GM19438 (cell line): ENCODE measurements around the gene SMYD3.
"Not testable (repeated sequence)": the region's sequence is repeated elsewhere in the genome, so short reads cannot be mapped to it uniquely, and the experiment has no call there.

ENCODE experiments used
- ATAC-seq: cut with Tn5 transposase; IDR thresholded peaks from one replicate; pipeline ENCODE4 v1.9.1; 2021; ENCODE audit warnings: low read depth; ENCODE audit not compliant: unreplicated experiment

SMYD3 gene

DNA sequence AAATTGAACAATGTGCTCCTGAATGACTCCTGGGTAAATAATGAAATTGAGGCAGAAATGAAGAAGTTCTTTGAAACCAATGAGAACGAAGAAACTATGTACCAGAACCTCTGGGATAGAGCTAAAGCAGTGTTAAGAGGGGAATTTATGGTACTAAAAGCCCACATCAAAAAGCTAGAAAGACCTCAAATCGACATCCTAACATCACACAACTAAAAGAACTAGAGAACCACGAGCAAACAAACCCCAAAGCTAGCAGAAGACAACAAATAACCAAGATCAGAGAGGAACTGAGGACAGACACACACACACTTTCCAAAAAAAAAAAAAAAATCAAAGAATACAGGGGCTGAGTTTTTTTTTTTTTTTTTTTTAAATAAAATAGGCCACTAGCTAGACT is 564.2 kb downstream of the SMYD3 start:
- no peak for ATAC-seq

DNA sequence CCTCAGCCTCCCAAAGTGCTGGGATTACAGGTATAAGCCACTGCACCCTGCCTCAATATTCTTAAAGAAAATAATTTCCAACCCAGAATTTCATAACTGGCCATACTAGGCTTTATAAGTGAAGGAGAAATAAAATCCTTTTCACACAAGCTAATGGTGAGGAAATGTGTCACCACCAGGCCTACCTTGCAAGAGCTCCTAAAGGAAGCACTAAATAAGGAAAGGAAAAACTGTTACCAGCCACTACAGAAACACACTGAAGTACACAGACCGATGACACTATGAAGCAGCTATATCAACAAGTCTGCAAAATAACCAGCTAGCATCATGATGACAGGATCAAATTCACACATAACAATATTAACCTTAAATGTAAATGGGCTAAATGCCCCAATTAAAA is 565.3 kb downstream of the SMYD3 start:
- ATAC-seq: not testable (repeated sequence)

DNA sequence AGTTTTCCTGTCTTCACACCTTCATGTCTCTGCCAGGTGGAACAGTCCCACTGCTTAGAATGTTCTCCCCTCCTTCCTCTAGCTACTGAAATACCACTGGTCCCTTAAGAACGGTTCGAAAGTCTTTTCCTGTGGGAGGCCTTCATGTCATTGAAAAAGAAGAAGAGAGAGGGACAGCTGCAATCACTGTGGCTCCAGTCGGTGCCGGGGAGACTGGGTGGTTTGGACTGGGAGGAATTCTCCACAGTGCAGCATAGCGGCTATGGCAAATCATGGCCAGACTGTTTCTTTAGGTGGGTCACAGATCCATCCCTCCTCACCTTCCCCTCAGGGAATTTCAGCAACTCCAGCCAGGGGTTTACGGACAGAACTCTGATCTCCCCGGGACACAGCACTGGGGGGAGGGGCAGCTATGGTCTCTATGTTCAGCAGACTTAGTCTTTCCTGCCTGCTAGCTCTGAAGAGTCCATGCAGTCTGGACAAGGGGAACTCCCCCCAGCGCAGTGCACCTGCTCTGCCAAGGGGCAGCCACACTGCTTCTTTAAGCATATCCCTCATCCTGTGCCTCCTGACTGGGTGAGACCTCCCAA is 567.2 kb downstream of the SMYD3 start:
- no peak for ATAC-seq

DNA sequence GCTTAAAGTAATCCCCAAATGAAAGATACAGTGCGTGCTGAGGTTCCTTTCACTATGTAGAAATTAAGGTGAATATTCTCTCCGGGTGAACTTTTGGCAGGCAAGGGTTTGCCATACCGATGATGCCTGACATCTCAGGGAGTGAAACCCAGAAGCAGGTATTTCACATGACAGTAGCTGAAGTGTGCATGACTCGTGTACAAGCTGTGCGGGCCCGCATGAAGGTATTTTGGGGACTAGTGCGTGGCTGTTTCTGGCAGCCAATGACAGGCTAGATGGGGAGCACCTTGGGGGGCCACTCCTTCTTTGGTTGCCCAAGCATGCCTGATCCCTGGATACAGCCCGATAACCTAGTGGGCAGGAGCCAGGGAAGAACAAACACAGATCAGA is 569.0 kb downstream of the SMYD3 start:
- ATAC-seq: no peak

DNA sequence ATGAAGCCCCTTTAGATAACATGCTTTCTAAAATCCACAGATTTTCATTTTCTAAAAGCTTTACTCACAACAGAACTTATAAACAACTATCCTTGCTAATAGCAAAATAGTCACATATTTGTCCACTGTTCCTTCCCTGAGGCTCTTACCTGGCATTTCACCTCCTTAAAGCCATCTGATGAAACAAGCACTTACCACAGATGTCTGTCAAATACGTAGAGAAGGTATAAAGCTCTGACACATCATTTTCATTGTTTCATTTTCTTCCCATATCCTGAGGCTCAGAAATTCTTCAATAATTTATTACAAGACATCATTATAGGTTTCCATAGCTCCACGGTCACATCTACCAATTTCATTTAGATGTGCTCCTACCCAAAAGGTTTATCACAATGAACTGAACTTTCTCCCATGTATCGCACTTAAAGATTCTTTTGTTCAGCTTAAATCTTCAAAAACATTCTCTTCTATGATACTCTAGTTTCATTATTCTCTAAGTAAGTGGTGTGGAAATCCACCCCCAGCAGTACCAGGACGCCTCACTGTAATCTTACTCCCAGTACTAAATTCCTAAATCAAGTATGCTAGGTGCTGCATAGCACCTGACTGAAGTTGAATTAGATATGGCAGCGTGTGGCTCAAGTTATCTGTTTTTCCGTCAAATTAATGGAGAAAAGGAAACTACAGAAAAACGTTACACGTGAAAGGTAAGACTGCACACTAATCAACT is 569.6 kb downstream of the SMYD3 start:
- no peak for ATAC-seq

DNA sequence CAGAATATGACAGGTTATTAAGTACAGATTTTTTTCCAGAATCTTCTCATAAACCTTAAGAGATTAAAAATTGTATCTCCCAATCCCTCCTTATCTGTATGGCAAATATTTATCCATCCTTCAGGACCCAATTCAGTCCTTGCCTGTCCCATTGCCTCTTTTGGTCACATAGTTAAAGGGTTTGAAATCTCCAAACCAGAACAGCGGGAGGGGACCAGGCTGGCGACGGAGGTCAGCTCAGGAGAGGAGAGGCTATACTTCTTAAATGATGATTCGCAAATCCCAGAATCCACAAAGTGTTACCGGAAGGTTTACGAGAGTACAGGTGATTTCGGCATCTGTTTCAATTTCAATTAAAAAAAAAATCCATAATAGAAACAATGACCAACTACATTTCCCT is 572.7 kb downstream of the SMYD3 start:
- ATAC-seq: no peak

DNA sequence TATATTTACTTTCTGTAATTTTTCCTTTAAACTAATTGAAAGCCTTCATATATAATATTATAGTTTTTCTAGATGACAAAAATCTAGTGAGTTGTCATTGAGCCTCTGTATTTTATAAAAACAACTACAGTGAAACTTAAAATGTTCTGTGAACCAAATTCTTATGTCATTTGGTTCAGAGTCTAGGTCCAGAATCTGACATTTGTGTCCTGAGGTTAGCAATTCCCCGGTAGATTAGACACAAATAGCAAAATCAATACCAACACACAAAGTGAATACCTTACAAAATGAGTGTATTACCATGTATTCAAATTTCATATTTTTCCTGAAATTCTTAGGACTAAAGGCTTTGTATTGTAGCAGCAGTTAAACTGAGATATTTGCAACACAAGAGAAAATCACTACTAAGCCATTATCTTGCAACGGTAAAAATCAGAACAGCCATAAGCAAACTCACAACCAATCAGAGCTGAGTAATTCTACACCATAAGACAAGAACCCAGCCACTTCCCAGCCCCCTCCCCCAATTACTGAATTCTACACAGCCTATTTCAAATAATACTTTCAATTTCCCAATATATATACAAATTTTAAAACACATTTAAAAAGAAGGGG is 573.5 kb downstream of the SMYD3 start:
- ATAC-seq: no peak

DNA sequence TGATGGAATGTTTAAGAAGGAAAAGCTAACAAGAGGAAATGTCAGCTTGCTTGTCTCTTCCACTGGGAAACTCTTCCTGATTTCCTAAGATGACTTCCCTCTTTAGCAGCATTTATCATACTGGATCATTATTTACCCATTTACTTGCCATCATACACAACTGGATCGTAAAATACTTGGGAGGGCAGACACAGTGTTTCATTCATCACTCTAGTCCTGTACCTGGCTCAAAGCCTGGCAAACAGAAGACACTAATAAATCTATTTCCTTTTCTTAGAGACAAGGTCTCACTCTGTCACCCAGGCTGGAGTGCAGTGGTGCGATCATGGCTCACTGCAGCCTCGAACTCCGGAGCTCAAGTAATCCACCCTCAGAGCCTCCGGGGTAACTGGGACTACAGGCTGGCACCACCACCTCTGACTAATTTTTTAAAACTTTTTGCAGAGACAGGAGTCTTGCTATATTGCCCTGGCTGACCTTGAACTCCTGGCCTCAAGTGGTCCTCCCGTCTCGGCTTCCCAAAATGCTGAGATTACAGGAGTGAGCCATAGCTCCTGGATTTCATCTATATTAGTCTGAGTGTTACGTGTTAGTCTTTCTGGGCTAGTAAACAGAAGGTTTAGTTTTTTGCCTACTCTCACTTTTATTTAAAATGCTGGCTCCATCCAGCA is 574.6 kb downstream of the SMYD3 start:
- no peak for ATAC-seq

DNA sequence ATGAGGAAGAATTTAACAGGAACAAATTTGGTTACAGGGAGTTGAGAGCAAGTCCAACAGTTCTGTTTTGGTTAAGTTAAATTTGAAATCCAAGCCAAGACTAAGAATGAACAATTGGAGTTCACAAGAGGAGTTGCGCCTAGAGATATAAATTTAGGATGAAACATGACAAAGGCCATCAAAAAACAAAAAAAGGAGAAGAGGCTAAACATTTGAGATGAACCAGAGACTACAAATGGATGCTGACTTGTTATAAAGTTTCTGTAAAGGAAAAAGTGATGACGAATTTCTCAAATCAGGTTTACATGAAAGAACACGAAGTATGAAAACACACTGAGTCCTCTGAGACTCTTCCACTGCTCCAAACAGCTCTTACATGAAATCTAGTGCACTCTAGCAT is 575.6 kb downstream of the SMYD3 start:
- ATAC-seq: no peak

DNA sequence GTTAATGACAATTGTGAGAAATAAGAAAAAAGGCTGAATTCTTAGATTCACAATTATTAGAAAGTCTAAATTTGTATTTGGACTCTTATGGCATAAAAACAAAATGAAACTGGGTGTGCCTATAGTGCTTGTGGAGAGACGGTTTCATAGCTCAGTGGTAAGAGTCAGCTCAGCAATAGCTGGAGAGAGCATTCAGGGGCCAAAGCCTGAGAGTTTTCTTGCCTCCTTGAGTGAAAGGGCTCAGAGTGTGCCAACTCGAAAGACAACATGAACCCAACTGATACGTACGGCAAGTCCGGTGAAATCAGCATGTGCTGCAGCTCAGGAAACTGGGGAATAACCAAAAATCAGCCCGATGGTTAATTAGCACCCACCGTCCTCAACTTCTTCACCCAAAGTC is 577.9 kb downstream of the SMYD3 start:
- no peak for ATAC-seq

DNA sequence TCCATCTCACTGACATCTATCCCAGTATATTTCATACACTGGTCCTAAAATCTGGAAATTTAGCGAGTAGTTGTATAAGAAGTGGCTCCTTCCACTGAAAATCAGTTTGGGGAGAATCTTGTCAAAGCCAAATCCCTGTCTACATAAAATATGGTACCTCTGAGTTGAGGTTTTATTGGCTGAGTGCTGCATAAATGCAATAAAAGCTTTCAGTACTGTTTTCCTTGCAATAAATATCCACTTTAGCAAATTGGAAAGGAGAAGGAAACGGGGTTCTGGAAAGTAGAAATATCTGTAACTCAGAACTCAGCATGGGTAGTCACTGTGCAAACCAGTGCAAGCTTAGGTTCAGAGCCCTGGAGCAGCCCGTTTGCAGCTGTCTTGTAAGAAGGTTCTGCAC is 580.2 kb downstream of the SMYD3 start:
- ATAC-seq: no peak

DNA sequence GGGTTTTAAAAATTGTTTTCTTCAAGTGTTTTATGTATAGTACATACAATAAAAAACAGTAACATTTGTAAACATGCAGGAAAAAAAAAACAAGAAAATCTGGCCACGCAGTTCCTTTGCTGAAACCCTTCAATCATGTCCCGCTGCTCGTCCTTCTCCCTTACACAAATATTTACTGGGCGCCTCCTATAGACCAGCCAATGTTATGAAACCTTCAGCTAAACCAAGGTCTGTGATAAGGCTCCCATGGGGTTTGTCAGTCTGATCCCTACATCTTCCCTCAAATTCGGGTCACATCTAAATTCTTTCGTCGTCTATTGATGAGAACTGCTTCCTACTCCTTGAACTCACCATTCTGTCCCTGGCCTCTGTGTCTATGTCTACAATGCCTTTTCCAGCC is 583.9 kb downstream of the SMYD3 start:
- ATAC-seq: no peak

DNA sequence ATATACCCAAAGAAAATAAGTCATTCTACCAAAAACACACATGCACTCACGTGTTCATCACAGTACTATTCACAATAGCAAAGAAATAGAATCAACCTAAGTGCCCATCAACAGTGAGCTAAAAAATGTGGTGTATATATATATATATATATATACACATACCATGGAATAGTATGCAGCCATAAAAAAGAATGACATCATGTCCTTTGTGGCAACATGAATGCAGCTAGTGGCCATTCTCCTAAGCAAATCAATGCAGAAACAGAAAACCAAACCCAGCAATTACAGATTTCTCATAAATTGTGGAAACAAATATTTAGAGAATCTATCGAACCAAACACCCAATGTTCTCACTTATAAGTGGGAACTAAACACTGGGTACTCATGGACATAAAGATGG is 585.7 kb downstream of the SMYD3 start:
- no peak for ATAC-seq

DNA sequence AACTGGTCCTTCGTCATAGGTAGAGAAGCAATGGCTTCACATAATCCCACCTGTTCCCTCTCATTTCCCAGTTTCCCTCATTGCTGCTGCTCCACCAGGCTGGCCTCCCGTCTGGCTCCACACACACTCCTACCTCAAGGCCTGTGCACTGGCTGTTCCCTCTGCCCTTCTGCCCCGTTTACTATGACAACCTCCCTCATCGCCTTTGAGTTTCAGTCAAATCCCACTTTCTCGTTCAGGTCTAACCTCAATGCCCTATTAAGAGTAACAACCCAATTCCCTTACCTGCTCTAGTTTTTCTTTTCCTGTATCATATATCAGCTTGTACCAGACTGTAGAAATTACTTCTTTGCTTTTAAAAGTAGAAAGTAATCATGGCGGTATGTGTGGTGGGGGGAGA is 589.7 kb downstream of the SMYD3 start:
- ATAC-seq: no peak

DNA sequence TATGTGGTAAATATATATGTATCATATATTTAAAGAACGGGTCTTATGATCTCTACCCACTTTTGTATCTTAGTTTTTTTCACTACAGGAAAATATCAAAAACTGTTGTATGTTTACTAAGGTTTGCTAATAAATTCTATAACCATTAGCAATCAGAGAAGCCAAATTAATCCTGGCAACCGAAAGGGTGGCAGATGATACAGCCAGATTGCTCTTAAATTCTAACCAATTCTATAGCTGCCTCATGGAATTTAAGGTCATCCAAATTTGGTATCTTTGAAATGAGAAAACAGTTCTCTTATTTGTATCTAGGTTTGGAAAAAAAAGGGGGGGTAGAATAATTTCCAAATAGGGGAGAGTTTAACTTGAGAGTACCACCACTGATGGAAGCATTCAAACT is 591.2 kb downstream of the SMYD3 start:
- ATAC-seq: no peak

DNA sequence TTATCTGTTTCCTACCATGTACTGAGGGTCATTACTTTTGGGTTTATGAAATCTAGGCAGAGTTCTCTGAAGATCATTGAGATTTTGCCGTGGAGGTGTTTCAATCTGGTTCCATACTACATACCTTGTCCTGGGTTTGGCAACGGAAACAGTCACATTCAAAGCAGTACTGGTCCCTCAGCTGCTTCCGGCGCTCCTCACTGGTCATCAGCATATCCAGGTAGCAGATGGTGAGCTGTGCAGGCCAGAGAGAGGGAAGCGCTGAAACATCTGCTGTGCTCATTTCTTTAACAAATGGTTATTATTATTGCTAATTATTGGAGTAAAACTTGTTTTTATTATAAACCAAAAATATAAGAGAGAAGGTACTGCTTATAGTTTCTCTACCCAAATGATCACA is 591.7 kb downstream of the SMYD3 start:
- ATAC-seq: no peak

DNA sequence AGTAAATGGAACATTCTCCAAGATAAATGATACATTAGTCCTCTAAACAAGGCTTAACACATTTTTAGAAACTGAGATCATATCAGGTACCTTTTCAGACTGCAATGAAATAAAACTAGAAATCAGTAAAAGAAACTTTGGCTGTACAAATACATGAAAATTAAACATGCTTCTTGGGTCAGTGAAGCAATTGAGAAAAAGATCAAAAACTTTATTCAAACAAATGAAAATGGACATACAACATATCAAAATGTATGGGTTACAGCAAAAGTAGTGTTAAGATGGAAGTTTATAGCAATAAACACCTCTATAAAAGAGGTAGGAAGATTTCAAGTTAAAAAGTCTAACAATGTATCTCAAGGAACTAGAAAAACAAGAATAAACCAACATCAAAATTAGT is 598.5 kb downstream of the SMYD3 start:
- no peak for ATAC-seq

DNA sequence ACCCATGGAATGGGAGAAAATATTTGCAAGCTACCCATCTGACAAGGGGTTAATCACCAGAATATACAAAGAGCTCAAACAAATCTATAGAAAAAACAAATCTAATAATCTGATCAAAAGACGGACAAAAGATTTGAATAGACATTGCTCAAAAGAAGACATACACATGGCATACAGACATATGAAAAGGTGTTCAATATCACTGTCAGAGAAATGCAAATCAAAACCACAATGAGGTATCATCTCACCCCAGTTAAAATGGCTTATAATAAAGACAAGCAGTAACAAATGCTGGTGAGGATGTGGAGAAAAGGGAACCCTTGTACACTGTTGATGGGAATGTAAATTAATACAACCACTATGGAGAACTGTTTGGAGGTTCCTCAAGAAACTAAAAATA is 600.9 kb downstream of the SMYD3 start:
- ATAC-seq: no peak

DNA sequence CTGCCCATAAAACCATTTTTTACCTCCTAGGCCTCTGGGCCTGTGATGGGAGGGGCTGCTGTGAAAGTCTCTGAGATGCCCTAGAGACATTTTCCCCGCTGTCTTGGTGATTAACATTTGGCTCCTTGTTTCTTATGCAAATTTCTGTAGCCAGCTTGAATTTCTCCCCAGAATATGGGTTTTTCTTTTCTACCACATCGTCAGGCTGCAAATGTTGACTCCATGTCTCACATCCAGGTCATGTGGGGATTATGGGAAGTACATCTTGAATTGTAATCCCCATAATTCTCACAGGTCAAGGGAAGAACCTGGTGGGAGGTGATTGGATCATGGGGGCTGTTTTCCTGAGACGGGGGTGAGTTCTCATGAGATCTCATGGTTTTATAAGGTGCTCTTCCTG is 603.2 kb downstream of the SMYD3 start:
- no peak for ATAC-seq

DNA sequence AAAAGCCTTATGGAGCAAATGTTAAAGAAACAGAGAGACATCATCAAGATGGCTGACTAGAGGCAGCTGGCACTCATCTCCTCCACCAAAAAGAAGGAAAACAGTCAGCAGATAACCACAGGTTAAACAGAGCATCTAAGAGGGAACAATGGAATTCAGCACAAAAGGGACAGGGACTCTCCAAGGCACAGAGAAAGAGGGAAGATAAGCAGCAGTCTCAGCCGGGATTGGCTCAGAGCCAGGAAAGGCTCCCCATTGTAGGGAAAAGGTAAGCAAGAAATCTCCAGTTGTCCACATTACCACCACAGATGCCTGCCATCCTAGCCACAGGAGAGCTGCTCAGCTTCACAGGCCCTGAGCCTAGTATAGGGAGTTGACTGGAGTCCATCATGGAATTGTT is 605.5 kb downstream of the SMYD3 start:
- ATAC-seq: no peak

DNA sequence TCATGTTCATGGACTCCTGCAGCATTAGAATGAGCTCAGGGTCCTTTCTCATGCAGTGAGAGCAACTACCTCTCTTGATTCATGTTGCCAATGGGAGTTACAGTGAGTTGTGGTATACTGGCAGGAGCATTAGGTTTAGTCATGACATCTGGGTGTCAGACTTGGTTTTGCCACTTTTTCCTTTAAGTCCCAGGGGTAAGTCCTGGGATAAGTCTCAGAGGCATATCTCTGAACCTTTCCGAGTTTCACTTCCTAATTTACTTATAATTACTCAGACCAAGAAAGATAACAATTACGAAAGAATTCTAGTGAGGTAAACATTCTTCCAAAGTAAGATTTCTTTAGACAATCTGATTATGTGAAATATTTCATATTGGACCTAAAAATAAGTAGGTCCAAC is 606.0 kb downstream of the SMYD3 start:
- ATAC-seq: peak; percentile 65

DNA sequence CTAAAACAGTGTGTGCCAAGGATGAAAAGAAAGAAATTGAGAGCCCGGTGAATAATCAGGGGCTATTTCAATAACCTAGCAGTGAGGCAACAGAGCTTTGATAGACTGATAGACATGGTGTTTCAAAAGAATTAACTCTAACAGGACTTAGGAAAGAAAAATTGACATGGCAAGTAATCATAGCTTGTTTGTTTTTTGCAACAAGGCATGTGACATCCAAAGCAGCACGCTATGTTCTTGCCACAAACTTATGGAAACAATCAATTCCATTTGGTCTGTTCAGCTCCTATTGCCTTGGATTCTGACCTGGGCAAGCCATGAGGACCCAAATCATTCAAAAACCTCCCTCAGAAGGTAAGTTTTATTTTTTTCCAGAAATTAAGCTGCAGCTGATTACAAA is 608.5 kb downstream of the SMYD3 start:
- no peak for ATAC-seq
